WTC11 (cell line): ENCODE results near the gene C17orf75. TPM values are rescaled to one million over a fixed set of nuclear protein-coding genes. Genes with fewer than 3 reads are reported as not detected.

Experiments
- ATAC-seq: fragments of 200-7000 bp; cut with Tn5 transposase; 2 replicates; pipeline ENCODE4 v1.10.0; 2021; ENCODE audit warnings: mild to moderate bottlenecking, moderate library complexity
- CTCF ChIA-PET: fragments of 300-600 bp; sonication (Branson Sonifier 250); formaldehyde crosslinking; loops from one replicate; lab custom pipeline; 2021; ENCODE audit warnings: antibody characterized with exemption; lab: Charles Lee
- POLR2A ChIA-PET: fragments of 350-600 bp; sonication (Branson Sonifier 250); formaldehyde crosslinking; loops from one replicate; lab custom pipeline; 2021; ENCODE audit warnings: antibody characterized with exemption; lab: Charles Lee
- DNase-seq: peaks from one replicate; pipeline ENCODE4 v3.0.0; 2021; ENCODE audit warnings: low spot score
- H3K27ac Mint-ChIP-seq: 2 replicates; pipeline ENCODE4 v1.8.0; 2021; ENCODE audit warnings: mixed read lengths
- H3K27me3 Mint-ChIP-seq: 2 replicates; pipeline ENCODE4 v1.8.0; 2021; ENCODE audit warnings: low read depth, mild to moderate bottlenecking, moderate library complexity, mixed read lengths
- H3K36me3 Mint-ChIP-seq: 2 replicates; pipeline ENCODE4 v1.8.0; 2021; ENCODE audit warnings: mixed read lengths
- H3K4me1 Mint-ChIP-seq: 2 replicates; pipeline ENCODE4 v1.8.0; 2022; ENCODE audit warnings: mixed read lengths
- H3K4me3 Mint-ChIP-seq: 2 replicates; pipeline ENCODE4 v1.8.0; 2021; ENCODE audit warnings: mild to moderate bottlenecking, moderate library complexity, mixed read lengths
- H3K9me3 Mint-ChIP-seq: 2 replicates; pipeline ENCODE4 v1.8.0; 2021; ENCODE audit warnings: mixed read lengths
- ATF1 ChIP-seq: sonication (generic); formaldehyde crosslinking; IDR thresholded peaks from 2 replicates; pipeline ENCODE4 v1.8.1; 2023; ENCODE audit warnings: mild to moderate bottlenecking, moderate library complexity, missing genetic modification reagents
- FOXJ3 ChIP-seq: sonication (generic); formaldehyde crosslinking; IDR thresholded peaks from 2 replicates; pipeline ENCODE4 v1.9.0; 2021; ENCODE audit warnings: missing genetic modification reagents, mild to moderate bottlenecking, borderline replicate concordance
- GTF2I ChIP-seq: fragments of 250-450 bp; sonication (Bioruptor Pico); conservative IDR thresholded peaks from 2 replicates; pipeline ENCODE4 v1.4.0; 2021; ENCODE audit warnings: mild to moderate bottlenecking
- HMGA2 ChIP-seq: fragments of 250-450 bp; sonication (Bioruptor Pico); IDR thresholded peaks from 2 replicates; pipeline ENCODE4 v1.4.0; 2021; ENCODE audit warnings: mild to moderate bottlenecking, moderate library complexity
- JUN ChIP-seq: sonication (generic); formaldehyde crosslinking; IDR thresholded peaks from 2 replicates; pipeline ENCODE4 v1.8.0; 2023; ENCODE audit warnings: mild to moderate bottlenecking, missing genetic modification reagents
- NR2C2 ChIP-seq: sonication (generic); formaldehyde crosslinking; IDR thresholded peaks from 2 replicates; pipeline ENCODE4 v1.8.0; 2022; ENCODE audit warnings: mild to moderate bottlenecking, missing genetic modification reagents
- OVOL2 ChIP-seq: fragments of 250-450 bp; sonication (Bioruptor Pico); IDR thresholded peaks from 2 replicates; pipeline ENCODE4 v1.9.0; 2021; ENCODE audit warnings: mild to moderate bottlenecking, borderline replicate concordance
- SMAD3 ChIP-seq: sonication (generic); formaldehyde crosslinking; IDR thresholded peaks from 2 replicates; pipeline ENCODE4 v1.8.0; 2022; ENCODE audit warnings: missing genetic modification reagents, mild to moderate bottlenecking, borderline replicate concordance
- ZNF232 ChIP-seq: sonication (generic); formaldehyde crosslinking; IDR thresholded peaks from 2 replicates; pipeline ENCODE4 v1.8.0; 2022; ENCODE audit warnings: mild to moderate bottlenecking, missing genetic modification reagents
- ZNF263 ChIP-seq: sonication (generic); formaldehyde crosslinking; IDR thresholded peaks from 2 replicates; pipeline ENCODE4 v1.8.1; 2022; ENCODE audit warnings: low read depth, mild to moderate bottlenecking, moderate library complexity, missing genetic modification reagents
- ZNF317 ChIP-seq: sonication (generic); formaldehyde crosslinking; IDR thresholded peaks from 2 replicates; pipeline ENCODE4 v1.8.1; 2023; ENCODE audit warnings: low read depth, mild to moderate bottlenecking, moderate library complexity, missing genetic modification reagents, borderline replicate concordance
- total RNA-seq: library from RNA; stranded (reverse); gene quantifications from 3 replicates; pipeline ENCODE4 v1.2.3, GENCODE V29; 2021
- TF ChIP-seq, protein P1 (sequence below): sonication (generic); formaldehyde crosslinking; IDR thresholded peaks from 2 replicates; pipeline ENCODE4 v1.8.0; 2023; ENCODE audit warnings: missing genetic modification reagents
- TF ChIP-seq, protein P2 (sequence below): sonication (generic); formaldehyde crosslinking; IDR thresholded peaks from 2 replicates; pipeline ENCODE4 v1.8.1; 2023; ENCODE audit warnings: mild to moderate bottlenecking, missing genetic modification reagents, borderline replicate concordance
- TF ChIP-seq, protein P3 (sequence below): sonication (generic); formaldehyde crosslinking; IDR thresholded peaks from 2 replicates; pipeline ENCODE4 v1.8.1; 2023; ENCODE audit warnings: mild to moderate bottlenecking, moderate library complexity, missing genetic modification reagents
- TF ChIP-seq, protein P4 (sequence below): sonication (generic); formaldehyde crosslinking; IDR thresholded peaks from 2 replicates; pipeline ENCODE4 v1.8.1; 2022; ENCODE audit warnings: low read depth, missing genetic modification reagents, borderline replicate concordance
- TF ChIP-seq, protein P5 (sequence below): sonication (generic); formaldehyde crosslinking; conservative IDR thresholded peaks from 2 replicates; pipeline ENCODE4 v1.8.1; 2023; ENCODE audit warnings: mild to moderate bottlenecking, low read depth, missing genetic modification reagents, moderate library complexity
- TF ChIP-seq, protein P6 (sequence below): fragments of 250-450 bp; sonication (Bioruptor Pico); IDR thresholded peaks from 2 replicates; pipeline ENCODE4 v1.9.0; 2021; ENCODE audit warnings: mild to moderate bottlenecking

C17orf75 gene
- total RNA-seq, 1 experiment from 2014 or later: 35.5 TPM

DNA sequence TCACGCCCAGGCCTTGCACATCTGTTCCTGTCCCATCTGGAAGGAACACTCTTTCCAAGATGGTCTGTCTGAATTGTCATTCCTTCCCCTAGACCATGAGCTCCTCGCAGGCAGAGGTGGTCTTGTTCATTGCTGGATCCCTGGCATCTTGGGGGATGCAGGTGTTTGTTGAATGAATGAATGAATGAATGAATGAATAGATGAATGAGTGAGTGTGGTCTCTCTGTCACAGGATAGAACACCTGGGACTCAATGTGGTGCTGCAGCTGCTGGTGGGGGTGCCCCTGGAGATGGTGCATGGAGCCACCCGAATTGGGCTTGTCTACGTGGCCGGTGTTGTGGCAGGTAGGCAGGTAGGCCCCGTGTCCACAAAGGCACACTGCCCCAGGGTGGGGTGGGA, 44.1 kb downstream of the C17orf75 start:
- Mint-ChIP-seq H3K4me3 (no peak overlapping the region), H3K27me3 (no peaks in the 10 kb centered on the region), H3K9me3 (no peaks in the 10 kb centered on the region), H3K27ac (no peak overlapping the region), H3K4me1 (peaks cover 19% of the 10 kb centered on the region), H3K36me3 (no peaks in the 10 kb centered on the region)
- POLR2A ChIA-PET: no interaction called here
- CTCF ChIA-PET: interaction anchor here (1.0 to 1.5 kb wide), 4 partner anchors 10 to 40 kb away, joined by 4 to 5 read pairs (median 4); no protein-coding TSS in a partner anchor
- no peak for DNase-seq
- no peak for ATAC-seq
- TF ChIP-seq ZNF232 (no peak), GTF2I (CRISPR knock-in tag) (no peak), ZNF263 (CRISPR knock-in tag) (no peak)
- TF ChIP-seq, protein P1, sequence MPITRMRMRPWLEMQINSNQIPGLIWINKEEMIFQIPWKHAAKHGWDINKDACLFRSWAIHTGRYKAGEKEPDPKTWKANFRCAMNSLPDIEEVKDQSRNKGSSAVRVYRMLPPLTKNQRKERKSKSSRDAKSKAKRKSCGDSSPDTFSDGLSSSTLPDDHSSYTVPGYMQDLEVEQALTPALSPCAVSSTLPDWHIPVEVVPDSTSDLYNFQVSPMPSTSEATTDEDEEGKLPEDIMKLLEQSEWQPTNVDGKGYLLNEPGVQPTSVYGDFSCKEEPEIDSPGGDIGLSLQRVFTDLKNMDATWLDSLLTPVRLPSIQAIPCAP: no peak
- TF ChIP-seq, protein P2, sequence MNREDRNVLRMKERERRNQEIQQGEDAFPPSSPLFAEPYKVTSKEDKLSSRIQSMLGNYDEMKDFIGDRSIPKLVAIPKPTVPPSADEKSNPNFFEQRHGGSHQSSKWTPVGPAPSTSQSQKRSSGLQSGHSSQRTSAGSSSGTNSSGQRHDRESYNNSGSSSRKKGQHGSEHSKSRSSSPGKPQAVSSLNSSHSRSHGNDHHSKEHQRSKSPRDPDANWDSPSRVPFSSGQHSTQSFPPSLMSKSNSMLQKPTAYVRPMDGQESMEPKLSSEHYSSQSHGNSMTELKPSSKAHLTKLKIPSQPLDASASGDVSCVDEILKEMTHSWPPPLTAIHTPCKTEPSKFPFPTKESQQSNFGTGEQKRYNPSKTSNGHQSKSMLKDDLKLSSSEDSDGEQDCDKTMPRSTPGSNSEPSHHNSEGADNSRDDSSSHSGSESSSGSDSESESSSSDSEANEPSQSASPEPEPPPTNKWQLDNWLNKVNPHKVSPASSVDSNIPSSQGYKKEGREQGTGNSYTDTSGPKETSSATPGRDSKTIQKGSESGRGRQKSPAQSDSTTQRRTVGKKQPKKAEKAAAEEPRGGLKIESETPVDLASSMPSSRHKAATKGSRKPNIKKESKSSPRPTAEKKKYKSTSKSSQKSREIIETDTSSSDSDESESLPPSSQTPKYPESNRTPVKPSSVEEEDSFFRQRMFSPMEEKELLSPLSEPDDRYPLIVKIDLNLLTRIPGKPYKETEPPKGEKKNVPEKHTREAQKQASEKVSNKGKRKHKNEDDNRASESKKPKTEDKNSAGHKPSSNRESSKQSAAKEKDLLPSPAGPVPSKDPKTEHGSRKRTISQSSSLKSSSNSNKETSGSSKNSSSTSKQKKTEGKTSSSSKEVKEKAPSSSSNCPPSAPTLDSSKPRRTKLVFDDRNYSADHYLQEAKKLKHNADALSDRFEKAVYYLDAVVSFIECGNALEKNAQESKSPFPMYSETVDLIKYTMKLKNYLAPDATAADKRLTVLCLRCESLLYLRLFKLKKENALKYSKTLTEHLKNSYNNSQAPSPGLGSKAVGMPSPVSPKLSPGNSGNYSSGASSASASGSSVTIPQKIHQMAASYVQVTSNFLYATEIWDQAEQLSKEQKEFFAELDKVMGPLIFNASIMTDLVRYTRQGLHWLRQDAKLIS (CRISPR knock-in tag): no peak

DNA sequence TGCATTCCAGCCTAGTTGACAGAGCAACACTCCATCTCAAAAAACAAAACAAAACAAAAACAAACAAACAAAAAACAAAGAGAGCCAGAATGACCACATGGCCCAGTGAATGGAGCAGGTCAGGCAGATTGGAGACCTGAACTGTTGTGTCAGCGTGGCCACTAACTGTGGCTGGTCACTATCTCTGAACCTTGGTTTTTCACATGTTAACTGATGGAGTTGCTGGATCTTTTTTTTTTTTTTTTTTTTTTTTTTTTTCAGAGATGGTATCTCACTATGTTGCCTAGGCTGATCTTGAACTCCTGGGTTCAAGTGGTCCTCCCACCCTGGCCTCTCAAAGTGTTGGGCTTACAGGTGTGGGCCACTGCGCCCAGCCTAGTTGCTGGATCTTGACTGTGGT, 44.5 kb downstream of the C17orf75 start:
- ChIA-PET POLR2A (interaction anchor here (0.6 kb wide), 1 partner anchor 62 kb away, joined by 3 read pairs; no protein-coding TSS in a partner anchor), CTCF (interaction anchor here (1.4 to 1.5 kb wide), 2 partner anchors 15 to 39 kb away, joined by 4 to 5 read pairs; no protein-coding TSS in a partner anchor)
- Mint-ChIP-seq H3K4me3 (no peak overlapping the region), H3K9me3 (no peaks in the 10 kb centered on the region), H3K27me3 (no peaks in the 10 kb centered on the region), H3K36me3 (no peaks in the 10 kb centered on the region), H3K27ac (no peak overlapping the region), H3K4me1 (peaks cover 17% of the 10 kb centered on the region)
- DNase-seq (no peak), ATAC-seq (no peak)
- TF ChIP-seq ZNF317 (CRISPR knock-in tag) (no peak), FOXJ3 (no peak), OVOL2 (no peak), ATF1 (no peak), HMGA2 (no peak), NR2C2 (no peak), SMAD3 (CRISPR knock-in tag) (no peak), JUN (no peak)
- TF ChIP-seq, protein P3, sequence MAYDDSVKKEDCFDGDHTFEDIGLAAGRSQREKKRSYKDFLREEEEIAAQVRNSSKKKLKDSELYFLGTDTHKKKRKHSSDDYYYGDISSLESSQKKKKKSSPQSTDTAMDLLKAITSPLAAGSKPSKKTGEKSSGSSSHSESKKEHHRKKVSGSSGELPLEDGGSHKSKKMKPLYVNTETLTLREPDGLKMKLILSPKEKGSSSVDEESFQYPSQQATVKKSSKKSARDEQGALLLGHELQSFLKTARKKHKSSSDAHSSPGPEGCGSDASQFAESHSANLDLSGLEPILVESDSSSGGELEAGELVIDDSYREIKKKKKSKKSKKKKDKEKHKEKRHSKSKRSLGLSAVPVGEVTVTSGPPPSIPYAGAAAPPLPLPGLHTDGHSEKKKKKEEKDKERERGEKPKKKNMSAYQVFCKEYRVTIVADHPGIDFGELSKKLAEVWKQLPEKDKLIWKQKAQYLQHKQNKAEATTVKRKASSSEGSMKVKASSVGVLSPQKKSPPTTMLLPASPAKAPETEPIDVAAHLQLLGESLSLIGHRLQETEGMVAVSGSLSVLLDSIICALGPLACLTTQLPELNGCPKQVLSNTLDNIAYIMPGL (CRISPR knock-in tag): no peak
- TF ChIP-seq, protein P4, sequence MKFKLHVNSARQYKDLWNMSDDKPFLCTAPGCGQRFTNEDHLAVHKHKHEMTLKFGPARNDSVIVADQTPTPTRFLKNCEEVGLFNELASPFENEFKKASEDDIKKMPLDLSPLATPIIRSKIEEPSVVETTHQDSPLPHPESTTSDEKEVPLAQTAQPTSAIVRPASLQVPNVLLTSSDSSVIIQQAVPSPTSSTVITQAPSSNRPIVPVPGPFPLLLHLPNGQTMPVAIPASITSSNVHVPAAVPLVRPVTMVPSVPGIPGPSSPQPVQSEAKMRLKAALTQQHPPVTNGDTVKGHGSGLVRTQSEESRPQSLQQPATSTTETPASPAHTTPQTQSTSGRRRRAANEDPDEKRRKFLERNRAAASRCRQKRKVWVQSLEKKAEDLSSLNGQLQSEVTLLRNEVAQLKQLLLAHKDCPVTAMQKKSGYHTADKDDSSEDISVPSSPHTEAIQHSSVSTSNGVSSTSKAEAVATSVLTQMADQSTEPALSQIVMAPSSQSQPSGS (CRISPR knock-in tag): no peak
- TF ChIP-seq, protein P2 (CRISPR knock-in tag): no peak
- TF ChIP-seq, protein P5, sequence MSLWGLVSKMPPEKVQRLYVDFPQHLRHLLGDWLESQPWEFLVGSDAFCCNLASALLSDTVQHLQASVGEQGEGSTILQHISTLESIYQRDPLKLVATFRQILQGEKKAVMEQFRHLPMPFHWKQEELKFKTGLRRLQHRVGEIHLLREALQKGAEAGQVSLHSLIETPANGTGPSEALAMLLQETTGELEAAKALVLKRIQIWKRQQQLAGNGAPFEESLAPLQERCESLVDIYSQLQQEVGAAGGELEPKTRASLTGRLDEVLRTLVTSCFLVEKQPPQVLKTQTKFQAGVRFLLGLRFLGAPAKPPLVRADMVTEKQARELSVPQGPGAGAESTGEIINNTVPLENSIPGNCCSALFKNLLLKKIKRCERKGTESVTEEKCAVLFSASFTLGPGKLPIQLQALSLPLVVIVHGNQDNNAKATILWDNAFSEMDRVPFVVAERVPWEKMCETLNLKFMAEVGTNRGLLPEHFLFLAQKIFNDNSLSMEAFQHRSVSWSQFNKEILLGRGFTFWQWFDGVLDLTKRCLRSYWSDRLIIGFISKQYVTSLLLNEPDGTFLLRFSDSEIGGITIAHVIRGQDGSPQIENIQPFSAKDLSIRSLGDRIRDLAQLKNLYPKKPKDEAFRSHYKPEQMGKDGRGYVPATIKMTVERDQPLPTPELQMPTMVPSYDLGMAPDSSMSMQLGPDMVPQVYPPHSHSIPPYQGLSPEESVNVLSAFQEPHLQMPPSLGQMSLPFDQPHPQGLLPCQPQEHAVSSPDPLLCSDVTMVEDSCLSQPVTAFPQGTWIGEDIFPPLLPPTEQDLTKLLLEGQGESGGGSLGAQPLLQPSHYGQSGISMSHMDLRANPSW (CRISPR knock-in tag): no peak
- TF ChIP-seq, protein P6, sequence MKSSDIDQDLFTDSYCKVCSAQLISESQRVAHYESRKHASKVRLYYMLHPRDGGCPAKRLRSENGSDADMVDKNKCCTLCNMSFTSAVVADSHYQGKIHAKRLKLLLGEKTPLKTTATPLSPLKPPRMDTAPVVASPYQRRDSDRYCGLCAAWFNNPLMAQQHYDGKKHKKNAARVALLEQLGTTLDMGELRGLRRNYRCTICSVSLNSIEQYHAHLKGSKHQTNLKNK (CRISPR knock-in tag): no peak
